ENCODE measurements around the gene RACK1. TPM values are rescaled to one million over a fixed set of nuclear protein-coding genes. Genes with fewer than 3 reads are reported as not detected.

RACK1 gene
- total and polyA plus RNA-seq, 2 of the 13 experiments (the other 11 are each of a cell fraction or from before 2014, with no cell fraction given) = 2,514 to 6,141 TPM

GRCh38 chr5:181239062-181239663 is 4.5 kb downstream of the RACK1 start:
- no peak overlapping the region for H3K9ac ChIP-seq (ENCODE audit: insufficient read depth, low read depth, low read length)
- peaks cover 42% of the 10 kb centered on the region for H3K4me1 ChIP-seq (ENCODE audit: insufficient read depth, low read length)
- H3K27me3 ChIP-seq (ENCODE audit: control insufficient read depth in 1 of 2, insufficient read depth in 2 of 2, low read length in 2 of 2) = no peaks in the 10 kb centered on the region; a peak in 1 of 5 replicates
- no peak overlapping the region for H3K4me2 ChIP-seq (ENCODE audit: low read depth, low read length)
- peaks cover 31% of the 10 kb centered on the region for H3K79me2 ChIP-seq (ENCODE audit: insufficient read depth, low read length)
- no peaks in the 10 kb centered on the region for H3K9me3 ChIP-seq (ENCODE audit: low read length)
- intact Hi-C loops (cut with micrococcal nuclease; ENCODE audit: unreplicated experiment) = no loop called here
- H2AFZ ChIP-seq (ENCODE audit: low read length) = no peak overlapping the region
- no peak for ATAC-seq
- 100% methylated on average over 7 of the region's 9 CpGs for WGBS (ENCODE audit: low lambda C conversion rate)
- peak; percentile 41 to 43; a peak in 2 of 4 replicates for TF ChIP-seq POLR2A (IDR thresholded peaks at IDR 0.05; ENCODE audit: insufficient read depth in 1 of 2, low read depth in 2 of 2, low read length in 2 of 2)
- peak; percentile 11 for TF ChIP-seq AGO2 (optimal IDR thresholded peaks at IDR 0.05; ENCODE audit: low read depth, low read length)
- 0 out of 2 replicates have a peak, but pooled peaks have one; percentile 32 for TF ChIP-seq ZC3H4 (CRISPR knock-in tag; IDR thresholded peaks at IDR 0.05; ENCODE audit: borderline replicate concordance)
- TF ChIP-seq ZKSCAN5 (CRISPR knock-in tag; IDR thresholded peaks at IDR 0.05) = no peak
- no peak for TF ChIP-seq NFE2L1 (CRISPR knock-in tag; IDR thresholded peaks at IDR 0.05; ENCODE audit: borderline replicate concordance)
- TF ChIP-seq ZNF382 (CRISPR knock-in tag; IDR thresholded peaks at IDR 0.05; ENCODE audit: borderline replicate concordance) = no peak
- no peak for TF ChIP-seq ZNF530 (CRISPR knock-in tag; IDR thresholded peaks at IDR 0.05; ENCODE audit: low read depth)
- TF ChIP-seq RBM22 (optimal IDR thresholded peaks at IDR 0.05; ENCODE audit: low read length) = peak; percentile 93
- peak; percentile 61; the same call in 1 of the 2 replicates for TF ChIP-seq SSRP1 (CRISPR knock-in tag; IDR thresholded peaks at IDR 0.05)
- TF ChIP-seq, protein P1, sequence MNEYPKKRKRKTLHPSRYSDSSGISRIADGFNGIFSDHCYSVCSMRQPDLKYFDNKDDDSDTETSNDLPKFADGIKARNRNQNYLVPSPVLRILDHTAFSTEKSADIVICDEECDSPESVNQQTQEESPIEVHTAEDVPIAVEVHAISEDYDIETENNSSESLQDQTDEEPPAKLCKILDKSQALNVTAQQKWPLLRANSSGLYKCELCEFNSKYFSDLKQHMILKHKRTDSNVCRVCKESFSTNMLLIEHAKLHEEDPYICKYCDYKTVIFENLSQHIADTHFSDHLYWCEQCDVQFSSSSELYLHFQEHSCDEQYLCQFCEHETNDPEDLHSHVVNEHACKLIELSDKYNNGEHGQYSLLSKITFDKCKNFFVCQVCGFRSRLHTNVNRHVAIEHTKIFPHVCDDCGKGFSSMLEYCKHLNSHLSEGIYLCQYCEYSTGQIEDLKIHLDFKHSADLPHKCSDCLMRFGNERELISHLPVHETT (CRISPR knock-in tag; conservative IDR thresholded peaks at IDR 0.05) = no peak
- no peak for TF ChIP-seq RFX1 (IDR thresholded peaks at IDR 0.05)
- TF ChIP-seq POLR2G (IDR thresholded peaks at IDR 0.05; ENCODE audit: low read depth, low read length) = peak; percentile 32; the same call in 1 of the 2 replicates
- no peak overlapping the region for H3K4me3 ChIP-seq (replicated peaks in 1 of 3; ENCODE audit: insufficient read depth in 1 of 3, low read depth in 2 of 3, low read length in 3 of 3)
- H3K36me3 ChIP-seq (replicated peaks in 1 of 2; ENCODE audit: control insufficient read depth in 1 of 2, insufficient read depth in 2 of 2, low read length in 2 of 2) = peaks cover 24 to 69% of the 10 kb centered on the region in 2 experiments
- ChIA-PET POLR2A (interaction anchor here (1.0 to 8.4 kb wide), 3 partner anchors 10 to 17 kb away, joined by 3 to 70 read pairs (median 3); partner anchors contain the start of gene TRIM41), CTCF (ENCODE audit: low intra/inter-chr PET ratio, low total read pairs) (no interaction called here)
- no peak for DNase-seq (ENCODE audit: low spot score)
- no peak for FAIRE-seq
- no TSS peak for BruUV-seq (replicated peaks)
- H3K27ac ChIP-seq (ENCODE audit: extremely low read length, insufficient read depth, low read length) = no peak overlapping the region
- peaks cover 69% of the 10 kb centered on the region for H4K20me1 ChIP-seq (ENCODE audit: insufficient read depth, low read length)
- in situ Hi-C loops (cut with HindIII; ENCODE audit: extremely low pct_ligation_motif_present, low pct_unique_long_range_greater_than_20kb) = no loop called here

All from HepG2 (cell line).